Kidney (tissue), 14 donors: ENCODE results near the gene NKAIN2. TPM values are rescaled to one million over a fixed set of nuclear protein-coding genes. Genes with fewer than 3 reads are reported as not detected.
"Not testable (repeated sequence)": the region's sequence is repeated elsewhere in the genome, so short reads cannot be mapped to it uniquely, and the experiment has no call there.

Experiments
- DNase-seq, 5 donors: peaks; one replicate each; pipeline ENCODE4 v3.0.0-alpha.2; 2013 to 2020
- FAIRE-seq: peaks from 2 replicates; lab custom pipeline; 2012; peaks lifted over from hg19 to GRCh38; lab: Jason Lieb, UNC
- H3K27ac ChIP-seq, 2 donors: one replicate each; pipeline ENCODE4 v1.7.0; 2013; ENCODE audit warnings: low read depth in 2 of 2, low read length in 2 of 2, inconsistent platforms in 1 of 2
- H3K27me3 ChIP-seq: one replicate; pipeline ENCODE4 v1.7.1; 2013; ENCODE audit warnings: low read length, inconsistent platforms; ENCODE audit not compliant: control insufficient read depth, insufficient read depth
- H3K36me3 ChIP-seq, 3 donors: one replicate each; pipeline versions ENCODE4 v1.7.0 to v1.7.1; 2013; ENCODE audit warnings: low read length in 3 of 3, control low read depth in 1 of 3, inconsistent platforms in 1 of 3; ENCODE audit not compliant: insufficient read depth in 3 of 3, control insufficient read depth in 2 of 3
- H3K4me1 ChIP-seq, 3 donors: one replicate each; pipeline versions ENCODE4 v1.7.0 to v1.7.1; 2013; ENCODE audit warnings: low read length in 3 of 3, inconsistent platforms in 1 of 3, low read depth in 1 of 3; ENCODE audit not compliant: control insufficient read depth in 2 of 3, insufficient read depth in 2 of 3
- H3K4me3 ChIP-seq, 3 donors: one replicate each; pipeline versions ENCODE4 v1.7.0 to v1.8.1; 2013; ENCODE audit warnings: low read length in 3 of 3, control low read depth in 1 of 3, inconsistent platforms in 1 of 3
- H3K9ac ChIP-seq, 3 donors: one replicate each; pipeline versions ENCODE4 v1.7.0 to v1.7.1; 2013; ENCODE audit warnings: low read length in 3 of 3, control low read depth in 1 of 3, inconsistent platforms in 1 of 3
- H3K9me3 ChIP-seq, 3 donors: one replicate each; pipeline versions ENCODE4 v1.7.0 to v1.7.1; 2013; ENCODE audit warnings: low read length in 3 of 3, control low read depth in 1 of 3, inconsistent platforms in 1 of 3; ENCODE audit not compliant: control insufficient read depth in 2 of 3, insufficient read depth in 1 of 3
- intact Hi-C: fragments of 100-400 bp; cut with DNase I; formaldehyde crosslinking; loops from one replicate; pipeline ENCODE4 v1.11.1; 2022
- polyA plus RNA-seq: library from polyadenylated mRNA; stranded (reverse); fragments of 350-450 nt; fragmentation: Illumina TruSeq; extraction: RNeasy Lipid Tissue Mini Kit (QIAGEN cat#74804); gene quantifications from one replicate; pipeline ENCODE4 v1.2.3, GENCODE V29; 2014; ENCODE audit warnings: low read depth, low replicate concordance; ENCODE audit not compliant: insufficient read depth
- total RNA-seq: library from RNA; stranded (reverse); fragmentation: NEBNext Ultra II Directional; extraction: Animal tissue kit (Norgen Biotek cat#: 25700); gene quantifications from one replicate; pipeline ENCODE4 v1.2.1, GENCODE V29; 2021
- TF ChIP-seq, protein P1 (sequence below): IDR thresholded peaks from 3 replicates; pipeline ENCODE4 v1.5.1; 2012; ENCODE audit warnings: mild to moderate bottlenecking, moderate library complexity, borderline replicate concordance; ENCODE audit not compliant: insufficient read depth; ENCODE audit errors: extremely low read depth
- donor health status: control.
- donor health status: control.
- donor health status: control.
- donor health status: control.
- donor health status: control.
- donor health status: DM: yes; HTN: yes; CAD: no.
- donor health status: Normal renal cell carcinoma (clear cell type).

The NKAIN2 gene
- total and polyA plus RNA-seq, 2 donors from 2014 or later: 0.39 to 1.8 TPM

DNA sequence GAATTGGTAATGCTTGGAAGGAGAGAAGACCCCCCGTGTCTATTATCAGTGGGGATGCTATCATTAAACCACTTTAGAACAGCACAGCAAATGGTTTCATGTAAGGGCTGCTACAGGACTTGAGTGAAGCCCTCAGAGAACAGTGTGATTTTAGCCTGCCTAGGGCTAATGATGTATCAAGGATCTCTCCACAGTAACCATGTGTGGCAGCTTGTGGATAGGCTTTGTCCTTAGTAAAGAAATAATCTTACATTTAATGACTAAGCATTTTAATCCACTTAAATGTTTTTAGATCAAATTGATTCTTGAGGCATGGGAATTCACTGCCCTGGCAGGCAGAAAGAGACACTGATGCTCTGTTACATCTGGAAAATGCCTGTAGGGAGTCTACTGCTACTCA, 495.1 kb downstream of the NKAIN2 start:
- H3K36me3 ChIP-seq: no peaks in the 10 kb centered on the region
- intact Hi-C loops: no loop called here
- no peaks in the 10 kb centered on the region for H3K27me3 ChIP-seq
- no peaks in the 10 kb centered on the region for H3K9me3 ChIP-seq
- FAIRE-seq (no peak), DNase-seq (no peak)
- no peaks in the 10 kb centered on the region for H3K4me1 ChIP-seq
- TF ChIP-seq, protein P1, sequence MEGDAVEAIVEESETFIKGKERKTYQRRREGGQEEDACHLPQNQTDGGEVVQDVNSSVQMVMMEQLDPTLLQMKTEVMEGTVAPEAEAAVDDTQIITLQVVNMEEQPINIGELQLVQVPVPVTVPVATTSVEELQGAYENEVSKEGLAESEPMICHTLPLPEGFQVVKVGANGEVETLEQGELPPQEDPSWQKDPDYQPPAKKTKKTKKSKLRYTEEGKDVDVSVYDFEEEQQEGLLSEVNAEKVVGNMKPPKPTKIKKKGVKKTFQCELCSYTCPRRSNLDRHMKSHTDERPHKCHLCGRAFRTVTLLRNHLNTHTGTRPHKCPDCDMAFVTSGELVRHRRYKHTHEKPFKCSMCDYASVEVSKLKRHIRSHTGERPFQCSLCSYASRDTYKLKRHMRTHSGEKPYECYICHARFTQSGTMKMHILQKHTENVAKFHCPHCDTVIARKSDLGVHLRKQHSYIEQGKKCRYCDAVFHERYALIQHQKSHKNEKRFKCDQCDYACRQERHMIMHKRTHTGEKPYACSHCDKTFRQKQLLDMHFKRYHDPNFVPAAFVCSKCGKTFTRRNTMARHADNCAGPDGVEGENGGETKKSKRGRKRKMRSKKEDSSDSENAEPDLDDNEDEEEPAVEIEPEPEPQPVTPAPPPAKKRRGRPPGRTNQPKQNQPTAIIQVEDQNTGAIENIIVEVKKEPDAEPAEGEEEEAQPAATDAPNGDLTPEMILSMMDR: no peak
- no peak overlapping the region for H3K27ac ChIP-seq
- H3K9ac ChIP-seq: no peak overlapping the region
- no peak overlapping the region for H3K4me3 ChIP-seq

DNA sequence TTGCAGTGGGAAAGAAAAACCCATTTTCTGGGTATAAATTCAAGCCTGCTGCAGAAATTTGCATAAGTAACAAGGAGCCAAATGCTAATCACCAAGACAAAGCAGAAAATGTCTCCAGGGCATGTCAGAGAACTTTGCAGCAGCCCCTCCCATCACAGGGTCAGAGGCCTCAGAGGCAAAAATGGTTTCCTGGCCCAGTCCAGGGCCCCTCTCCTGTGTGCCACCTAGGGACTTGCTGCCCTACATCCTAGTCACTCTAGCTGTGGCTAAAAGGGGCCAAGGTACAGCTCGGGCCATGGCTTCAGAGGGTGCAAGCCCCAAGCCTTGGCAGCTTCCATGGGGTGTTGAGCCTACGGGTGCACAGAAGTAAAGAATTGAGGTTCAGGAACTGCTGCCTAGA, 497.2 kb downstream of the NKAIN2 start:
- DNase-seq, H3K4me3 ChIP-seq, H3K9ac ChIP-seq, H3K27ac ChIP-seq, H3K4me1 ChIP-seq, H3K9me3 ChIP-seq, H3K27me3 ChIP-seq, intact Hi-C loops, H3K36me3 ChIP-seq, FAIRE-seq: not testable (repeated sequence)

DNA sequence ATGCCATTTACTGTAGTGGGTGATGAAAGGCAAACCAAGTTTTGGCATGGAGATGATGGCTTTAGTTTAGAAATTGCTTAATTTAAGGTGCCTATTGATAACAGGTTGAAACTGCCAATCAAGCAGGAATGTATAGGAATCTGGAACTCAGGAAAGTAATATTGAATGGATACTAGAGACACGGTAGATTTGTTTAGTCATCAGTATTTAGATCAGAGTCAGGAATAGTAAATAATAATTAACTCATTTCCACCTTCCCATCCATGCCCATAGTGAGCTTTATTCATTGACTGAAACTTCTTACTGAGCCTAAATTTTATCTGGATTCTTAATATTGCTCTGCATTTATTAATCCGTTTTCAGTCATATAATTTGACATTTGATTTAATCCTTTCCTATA, 500.3 kb downstream of the NKAIN2 start:
- intact Hi-C loops: no loop called here
- Histone ChIP-seq H3K27me3 (no peaks in the 10 kb centered on the region), H3K4me1 (no peaks in the 10 kb centered on the region), H3K9me3 (no peaks in the 10 kb centered on the region), H3K9ac (no peak overlapping the region), H3K27ac (no peak overlapping the region), H3K36me3 (no peaks in the 10 kb centered on the region), H3K4me3 (no peak overlapping the region)
- TF ChIP-seq, protein P1: no peak
- DNase-seq (no peak), FAIRE-seq (no peak)

DNA sequence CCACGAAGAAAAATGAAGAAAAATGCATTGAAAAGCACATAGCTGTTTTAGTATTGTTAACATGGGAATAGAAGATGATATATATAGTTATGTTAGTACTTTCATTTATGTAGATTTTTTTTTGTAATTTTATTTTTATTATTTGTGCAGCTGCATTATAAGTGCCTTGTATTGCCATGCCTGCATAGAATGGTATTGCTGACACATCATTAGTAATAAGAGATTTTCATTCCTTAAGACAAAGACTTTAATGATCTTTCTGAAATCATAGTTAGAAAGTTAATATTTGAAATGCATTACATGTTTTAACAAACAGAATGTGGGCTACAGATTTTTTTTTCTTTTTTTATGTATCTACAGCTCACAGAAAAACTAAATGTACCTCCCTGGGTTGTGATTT, 506.5 kb downstream of the NKAIN2 start:
- Histone ChIP-seq H3K9ac (no peak overlapping the region), H3K4me1 (no peaks in the 10 kb centered on the region), H3K4me3 (no peak overlapping the region), H3K36me3 (no peaks in the 10 kb centered on the region), H3K27ac (no peak overlapping the region), H3K27me3 (no peaks in the 10 kb centered on the region), H3K9me3 (no peaks in the 10 kb centered on the region)
- intact Hi-C loops: no loop called here
- FAIRE-seq: no peak
- TF ChIP-seq, protein P1: no peak
- no peak for DNase-seq
